Endothelial cell of umbilical vein (primary cell): Measurements from ENCODE around the gene ZNF304. TPM values are rescaled to one million over a fixed set of nuclear protein-coding genes. Genes with fewer than 3 reads are reported as not detected.

ENCODE experiments used
- BruUV-seq: library from RNA; stranded (reverse); fragments of 400-500 nt; replicated peaks from 2 replicates; lab custom pipeline; 2021; lab: Mats Ljungman, UMichigan
- CTCF ChIA-PET: fragments of 300-600, 350-600 bp; sonication (Branson Sonifier 250); formaldehyde crosslinking; loops from one replicate; lab custom pipeline; 2021; ENCODE audit warnings: antibody characterized with exemption, inconsistent platforms; lab: Charles Lee
- POLR2A ChIA-PET: fragments of 300-600, 350-600 bp; sonication (Branson Sonifier 250); formaldehyde crosslinking; loops from one replicate; lab custom pipeline; 2021; ENCODE audit warnings: antibody characterized with exemption, inconsistent platforms; lab: Charles Lee
- DNase-seq: peaks from one replicate; pipeline ENCODE4 v3.0.0-alpha.2; 2011; ENCODE audit warnings: low read depth, low spot score
- FAIRE-seq: peaks from 2 replicates; lab custom pipeline; 2011; peaks lifted over from hg19 to GRCh38; lab: Jason Lieb, UNC
- H2AFZ ChIP-seq: 2 replicates; pipeline ENCODE4 v1.6.0; 2012; ENCODE audit warnings: low read depth, low read length, control low read depth, inconsistent platforms
- H3K27ac ChIP-seq: 2 replicates; pipeline ENCODE4 v1.5.1; 2011; ENCODE audit warnings: low read depth, mild to moderate bottlenecking, control low read depth, low read length, moderate library complexity; ENCODE audit not compliant: insufficient read depth
- H3K27me3 ChIP-seq, 2 experiments: 2 replicates each; pipeline versions ENCODE4 v1.6.0 to v1.6.1; 2011; ENCODE audit warnings: low read length in 2 of 2, mixed read lengths in 1 of 2; ENCODE audit not compliant: control insufficient read depth in 2 of 2, insufficient read depth in 2 of 2
- H3K36me3 ChIP-seq, 2 experiments: 2 replicates in 1 of 2; 3 replicates in 1 of 2; pipeline ENCODE4 v1.5.1; 2011; ENCODE audit warnings: low read length in 2 of 2, mild to moderate bottlenecking in 1 of 2, moderate library complexity in 1 of 2; ENCODE audit not compliant: control insufficient read depth in 2 of 2, insufficient read depth in 2 of 2; ENCODE audit errors: extremely low read depth in 1 of 2
- H3K4me1 ChIP-seq: 3 replicates; pipeline ENCODE4 v1.5.1; 2011; ENCODE audit warnings: mild to moderate bottlenecking, low read length; ENCODE audit not compliant: control insufficient read depth, insufficient read depth; ENCODE audit errors: extremely low read depth
- H3K4me2 ChIP-seq: 2 replicates; pipeline ENCODE4 v1.6.1; 2011; ENCODE audit warnings: low read length, control low read depth, mixed read lengths; ENCODE audit not compliant: insufficient read depth
- H3K4me3 ChIP-seq, 3 experiments: fragments of 200-600 bp in 1 of 3; sonication (generic), shearing (Covaris generic) in 1 of 3; replicated peaks in 1 of 3; 2 replicates each; pipeline ENCODE4 v1.5.1; 2011 to 2016; ENCODE audit warnings: control low read depth in 3 of 3, low read length in 3 of 3, mild to moderate bottlenecking in 2 of 3, inconsistent platforms in 1 of 3, low read depth in 1 of 3, moderate library complexity in 1 of 3; ENCODE audit not compliant: insufficient read depth in 1 of 3
- H3K79me2 ChIP-seq: 2 replicates; pipeline ENCODE4 v1.6.0; 2012; ENCODE audit warnings: low read length, inconsistent platforms; ENCODE audit not compliant: control insufficient read depth, insufficient read depth
- H3K9ac ChIP-seq: replicated peaks from 2 replicates; pipeline ENCODE3; 2011; ENCODE audit warnings: low read length, control low read depth; ENCODE audit not compliant: insufficient read depth; ENCODE audit errors: extremely low read depth
- H3K9me1 ChIP-seq: replicated peaks from 3 replicates; pipeline ENCODE4 v1.6.0; 2011; ENCODE audit warnings: mild to moderate bottlenecking, low read length; ENCODE audit not compliant: control insufficient read depth, insufficient read depth; ENCODE audit errors: extremely low read depth
- H3K9me3 ChIP-seq: replicated peaks from 2 replicates; pipeline ENCODE4 v1.5.1; 2012; ENCODE audit warnings: low read length, inconsistent platforms; ENCODE audit not compliant: control insufficient read depth, insufficient read depth
- H4K20me1 ChIP-seq: replicated peaks from 2 replicates; pipeline ENCODE3; 2011; ENCODE audit warnings: mild to moderate bottlenecking, low read length; ENCODE audit not compliant: control insufficient read depth, insufficient read depth; ENCODE audit errors: extremely low read depth
- EZH2 ChIP-seq: IDR thresholded peaks from 2 replicates; pipeline ENCODE4 v1.6.1; 2012; ENCODE audit warnings: borderline replicate concordance, low read depth, mild to moderate bottlenecking, moderate library complexity, low read length, inconsistent platforms; ENCODE audit not compliant: severe bottlenecking
- GATA2 ChIP-seq: IDR thresholded peaks from 2 replicates; pipeline ENCODE4 v1.7.0; 2011; ENCODE audit warnings: low read depth, mild to moderate bottlenecking, moderate library complexity, mixed read lengths, low read length; ENCODE audit not compliant: insufficient read length, insufficient read depth
- JUN ChIP-seq: IDR thresholded peaks from 2 replicates; pipeline ENCODE4 v1.6.1; 2011; ENCODE audit warnings: borderline replicate concordance, low read depth; ENCODE audit not compliant: insufficient read length, insufficient read depth
- MAX ChIP-seq: IDR thresholded peaks from 2 replicates; pipeline ENCODE4 v1.6.1; 2011; ENCODE audit not compliant: insufficient read depth, insufficient read length
- MYC ChIP-seq: IDR thresholded peaks from one replicate; pipeline ENCODE4 v1.6.1; 2011; ENCODE audit warnings: mild to moderate bottlenecking, low read depth, low read length
- POLR2A ChIP-seq: IDR thresholded peaks from 2 replicates; pipeline ENCODE4 v1.6.1; 2012; ENCODE audit warnings: low read depth, mild to moderate bottlenecking, control low read depth, low read length
- POLR2AphosphoS5 ChIP-seq: IDR thresholded peaks from 2 replicates; pipeline ENCODE4 v1.6.1; 2012; ENCODE audit warnings: low read depth, mild to moderate bottlenecking, control low read depth, low read length, moderate library complexity; ENCODE audit not compliant: insufficient read depth
- dilution Hi-C: fragments of 300-500 bp; cut with MboI; formaldehyde crosslinking; loops from one replicate; pipeline ENCODE4 v1.15.0; 2019; ENCODE audit warnings: low sequenced_read_pairs; ENCODE audit not compliant: extremely low pct_ligation_motif_present
- intact Hi-C: fragments of 100-400 bp; cut with micrococcal nuclease; formaldehyde crosslinking; loops from one replicate; pipeline ENCODE4 v1.10.0; 2022
- polyA plus RNA-seq, 4 experiments: library from polyadenylated mRNA; depleted of rRNA in 3 of 4; stranded (reverse) in 3 of 4; unstranded in 1 of 4; fragments of >200 nt; gene quantifications; 2 replicates each; pipeline versions ENCODE4 v1.2.1 to v1.2.3, GENCODE V29; 2011 to 2012; ENCODE audit warnings: missing spikeins in 1 of 4
- total RNA-seq: library from RNA; stranded (reverse); gene quantifications from 2 replicates; pipeline ENCODE4 v1.2.3, GENCODE V29; 2021

The ZNF304 gene
- total and polyA plus RNA-seq, 2 donors (not counting 3 experiments of a cell fraction or from before 2014, with no cell fraction given): 2.5 to 5.3 TPM

GRCh38 chr19:57395710-57396109, 44.6 kb downstream of the ZNF304 start:
- no peak for TF ChIP-seq POLR2AphosphoS5
- no peak for TF ChIP-seq MYC
- no peak for TF ChIP-seq JUN
- TF ChIP-seq EZH2: no peak
- no peak for TF ChIP-seq GATA2
- no peak for TF ChIP-seq MAX
- TF ChIP-seq POLR2A: no peak
- H2AFZ ChIP-seq: no peak overlapping the region
- H3K36me3 ChIP-seq: peaks cover 3 to 25% of the 10 kb centered on the region in 2 experiments
- H3K4me2 ChIP-seq: no peak overlapping the region
- ChIA-PET CTCF (no interaction called here), POLR2A (no interaction called here)
- H3K4me3 ChIP-seq: no peak overlapping the region
- H3K27ac ChIP-seq: no peak overlapping the region
- dilution Hi-C loops: no loop called here
- H3K79me2 ChIP-seq: no peaks in the 10 kb centered on the region
- H3K9me3 ChIP-seq: peaks cover 7% of the 10 kb centered on the region
- intact Hi-C loops: no loop called here
- H3K4me1 ChIP-seq: peaks cover under 1% of the 10 kb centered on the region
- no peaks in the 10 kb centered on the region for H3K27me3 ChIP-seq
- no peaks in the 10 kb centered on the region for H4K20me1 ChIP-seq
- BruUV-seq: no TSS peak
- no peak overlapping the region for H3K9ac ChIP-seq
- DNase-seq (no peak), FAIRE-seq (no peak)
- H3K9me1 ChIP-seq: no peaks in the 10 kb centered on the region

GRCh38 chr19:57398868-57399267, 47.8 kb downstream of the ZNF304 start:
- TF ChIP-seq JUN (no peak), MYC (no peak), MAX (no peak), GATA2 (no peak), EZH2 (no peak)
- peaks cover 3 to 24% of the 10 kb centered on the region in 2 experiments for H3K36me3 ChIP-seq
- H3K27ac ChIP-seq: no peak overlapping the region
- H3K4me2 ChIP-seq: no peak overlapping the region
- FAIRE-seq: no peak
- no peaks in the 10 kb centered on the region for H3K4me1 ChIP-seq
- no peaks in the 10 kb centered on the region for H4K20me1 ChIP-seq
- POLR2A ChIA-PET: no interaction called here
- dilution Hi-C loops: no loop called here
- intact Hi-C loops: no loop called here
- no peaks in the 10 kb centered on the region for H3K79me2 ChIP-seq
- no peak overlapping the region for H3K9ac ChIP-seq
- no peak for DNase-seq
- no peaks in the 10 kb centered on the region for H3K27me3 ChIP-seq
- H3K4me3 ChIP-seq: no peak overlapping the region
- peaks cover 7% of the 10 kb centered on the region for H3K9me3 ChIP-seq
- H2AFZ ChIP-seq: no peak overlapping the region
- CTCF ChIA-PET: no interaction called here
- no peaks in the 10 kb centered on the region for H3K9me1 ChIP-seq
- no TSS peak for BruUV-seq
